Stimulated activated memory B cell treated with anti-CD40 and anti-IgM and Interleukin-4, amounts not matched to agents 10 μg/mL and 1 μg/mL and 100 μg/mL, for 72 hours (primary cell): ENCODE measurements around the gene PIGS.

Source experiments
- ATAC-seq: fragments of 150-1000 bp; cut with Tn5 transposase; 2 replicates; pipeline ENCODE4 v1.10.0; 2021
- H3K27ac Mint-ChIP-seq: one replicate; pipeline ENCODE4 v1.8.0; 2022; ENCODE audit warnings: mild to moderate bottlenecking, mixed read lengths
- H3K27me3 Mint-ChIP-seq: one replicate; pipeline ENCODE4 v1.8.0; 2022; ENCODE audit warnings: mixed read lengths
- H3K36me3 Mint-ChIP-seq: one replicate; pipeline ENCODE4 v1.8.0; 2022; ENCODE audit warnings: mixed read lengths
- H3K4me1 Mint-ChIP-seq: one replicate; pipeline ENCODE4 v1.8.0; 2022; ENCODE audit warnings: mixed read lengths
- H3K4me3 Mint-ChIP-seq: one replicate; pipeline ENCODE4 v1.8.0; 2022; ENCODE audit warnings: mild to moderate bottlenecking, moderate library complexity, mixed read lengths
- H3K9me3 Mint-ChIP-seq: one replicate; pipeline ENCODE4 v1.8.0; 2022; ENCODE audit warnings: mixed read lengths

PIGS gene

DNA sequence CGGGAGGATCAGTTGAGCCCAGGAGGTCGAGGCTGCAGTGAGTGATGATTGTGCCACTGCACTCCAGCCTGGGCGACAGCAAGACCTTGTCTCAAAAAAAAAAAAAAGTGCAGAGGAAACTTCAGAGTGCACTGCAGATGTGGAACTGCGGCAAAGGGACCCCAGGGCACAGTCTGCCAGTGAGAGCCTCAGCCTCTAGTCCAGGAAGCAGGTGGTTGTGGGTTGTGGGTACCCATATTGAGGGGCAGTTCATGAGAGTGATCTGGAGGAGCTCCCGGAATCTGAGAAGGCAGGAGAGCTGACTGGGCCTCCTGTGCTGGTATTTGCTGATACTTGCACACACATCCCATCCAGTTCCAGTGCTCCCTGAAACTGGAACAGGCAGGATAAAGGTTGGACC lies 52.1 kb downstream of the PIGS start:
- Mint-ChIP-seq H3K4me3 (no peak overlapping the region), H3K4me1 (peaks cover 8% of the 10 kb centered on the region), H3K27ac (no peak overlapping the region), H3K9me3 (no peaks in the 10 kb centered on the region), H3K27me3 (no peaks in the 10 kb centered on the region), H3K36me3 (no peaks in the 10 kb centered on the region)
- no peak for ATAC-seq

DNA sequence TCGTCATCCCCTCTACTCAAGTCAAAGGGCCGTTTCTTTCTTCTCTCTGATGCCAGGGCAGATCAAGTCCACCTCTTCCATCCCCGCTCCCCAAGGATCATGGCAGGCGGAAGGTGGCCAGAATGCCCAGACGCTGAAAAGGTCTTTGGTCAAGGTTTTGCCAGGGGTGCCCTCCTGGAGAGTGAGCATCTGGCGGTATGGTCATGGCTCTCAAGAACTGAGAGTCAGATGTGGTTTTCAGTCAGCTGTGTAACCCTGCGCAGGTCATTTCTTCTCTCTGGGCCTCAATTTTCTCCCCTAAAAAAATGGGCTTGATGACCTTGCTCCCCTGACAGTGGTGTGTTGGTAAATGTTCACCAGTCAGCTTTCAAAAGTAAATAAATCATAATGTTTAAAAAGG lies 52.7 kb downstream of the PIGS start:
- no peak for ATAC-seq
- no peak overlapping the region for H3K27ac Mint-ChIP-seq
- no peaks in the 10 kb centered on the region for H3K27me3 Mint-ChIP-seq
- no peaks in the 10 kb centered on the region for H3K9me3 Mint-ChIP-seq
- no peaks in the 10 kb centered on the region for H3K36me3 Mint-ChIP-seq
- H3K4me1 Mint-ChIP-seq = peaks cover 8% of the 10 kb centered on the region
- no peak overlapping the region for H3K4me3 Mint-ChIP-seq

DNA sequence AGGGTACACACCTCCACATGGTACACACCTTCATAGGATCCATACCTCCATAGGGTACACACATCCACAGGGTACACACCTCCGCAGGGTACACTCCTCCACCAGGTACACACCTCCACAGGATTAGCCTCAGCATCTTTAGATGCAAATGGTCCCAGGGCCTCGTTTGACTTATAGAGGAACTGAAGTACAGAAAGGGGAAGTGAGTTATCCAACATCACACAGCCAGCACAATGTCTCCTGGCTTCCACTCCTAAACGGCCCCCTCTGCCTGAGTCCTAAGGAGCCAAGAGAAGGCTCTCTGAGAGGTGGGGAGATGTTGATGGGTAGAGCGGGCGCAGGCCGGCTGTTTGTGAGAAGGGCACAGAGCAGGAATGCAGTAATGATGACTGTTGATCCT lies 53.2 kb downstream of the PIGS start:
- H3K36me3 Mint-ChIP-seq = no peaks in the 10 kb centered on the region
- H3K4me1 Mint-ChIP-seq = peaks cover 8% of the 10 kb centered on the region
- ATAC-seq = peak; percentile 85
- no peaks in the 10 kb centered on the region for H3K9me3 Mint-ChIP-seq
- H3K27ac Mint-ChIP-seq = no peak overlapping the region
- no peak overlapping the region for H3K4me3 Mint-ChIP-seq
- H3K27me3 Mint-ChIP-seq = no peaks in the 10 kb centered on the region

DNA sequence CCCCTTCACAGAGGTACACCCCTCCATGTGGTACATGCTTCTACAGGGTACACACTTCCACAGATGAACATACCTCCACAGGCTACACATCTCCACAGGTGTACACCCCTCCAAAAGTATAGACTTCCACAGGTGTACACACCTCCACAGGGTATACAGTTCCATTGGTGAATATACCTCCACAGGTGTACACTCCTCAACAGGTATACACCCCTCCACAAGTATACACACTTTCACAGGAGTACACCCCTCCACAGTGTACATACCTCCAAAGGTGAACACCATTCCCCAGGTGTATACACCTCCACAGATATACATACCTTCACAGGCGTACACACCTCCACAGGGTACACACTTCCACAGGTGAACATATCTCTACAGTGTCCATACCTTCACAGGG lies 55.8 kb downstream of the PIGS start:
- H3K4me1 Mint-ChIP-seq = peaks cover 8% of the 10 kb centered on the region
- no peaks in the 10 kb centered on the region for H3K9me3 Mint-ChIP-seq

DNA sequence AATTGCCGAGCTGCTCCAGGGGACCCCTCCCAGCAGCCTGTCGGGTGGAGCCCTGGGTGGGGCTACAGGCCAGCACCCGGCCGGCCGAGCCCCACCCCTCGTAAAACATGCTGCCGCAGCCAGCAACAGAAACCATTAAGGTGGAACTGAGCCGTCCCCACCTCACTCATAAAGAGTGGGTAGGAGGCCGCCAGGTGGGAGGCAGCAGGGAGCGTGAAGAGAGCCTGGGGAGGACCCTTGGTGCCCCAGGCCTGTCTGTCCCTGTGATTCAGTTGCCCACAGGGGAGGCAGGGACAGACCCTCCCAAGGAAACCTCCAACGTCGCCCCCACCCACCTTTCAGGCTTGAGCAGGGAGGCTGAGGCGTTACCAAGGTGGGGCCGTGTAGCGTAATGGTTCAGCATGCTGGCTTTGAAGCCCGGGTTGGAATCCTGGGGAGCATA lies 56.7 kb downstream of the PIGS start:
- ATAC-seq = no peak
- Mint-ChIP-seq H3K36me3 (no peaks in the 10 kb centered on the region), H3K27ac (no peak overlapping the region), H3K4me1 (peaks cover 8% of the 10 kb centered on the region), H3K9me3 (no peaks in the 10 kb centered on the region), H3K27me3 (peaks cover 13% of the 10 kb centered on the region), H3K4me3 (no peak overlapping the region)

More for the DNA sequence above, 55.8 kb downstream of the PIGS start:
- Mint-ChIP-seq H3K36me3 (no peaks in the 10 kb centered on the region), H3K4me3 (no peak overlapping the region), H3K27me3 (peaks cover 4% of the 10 kb centered on the region), H3K27ac (no peak overlapping the region)
- no peak for ATAC-seq

DNA sequence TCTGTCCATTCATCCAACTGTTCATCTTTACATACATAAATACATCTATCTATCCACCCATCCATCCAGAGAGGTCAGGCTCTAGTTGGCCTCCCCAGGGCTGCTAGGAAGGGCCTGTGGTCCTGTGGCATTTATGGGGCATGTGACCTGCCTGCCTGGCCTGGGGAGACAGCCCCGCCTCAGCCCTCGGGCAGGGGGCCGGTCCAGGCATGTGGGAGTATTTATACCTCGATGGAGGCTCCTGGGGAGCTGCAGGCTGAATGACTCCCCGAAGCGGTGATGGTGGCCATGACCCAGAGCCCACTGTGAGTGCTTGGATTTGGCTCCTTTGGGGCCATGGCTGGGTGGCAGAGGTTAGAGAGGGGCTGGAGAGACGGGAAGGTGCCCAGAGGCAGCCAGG lies 57.8 kb downstream of the PIGS start:
- no peak for ATAC-seq

DNA sequence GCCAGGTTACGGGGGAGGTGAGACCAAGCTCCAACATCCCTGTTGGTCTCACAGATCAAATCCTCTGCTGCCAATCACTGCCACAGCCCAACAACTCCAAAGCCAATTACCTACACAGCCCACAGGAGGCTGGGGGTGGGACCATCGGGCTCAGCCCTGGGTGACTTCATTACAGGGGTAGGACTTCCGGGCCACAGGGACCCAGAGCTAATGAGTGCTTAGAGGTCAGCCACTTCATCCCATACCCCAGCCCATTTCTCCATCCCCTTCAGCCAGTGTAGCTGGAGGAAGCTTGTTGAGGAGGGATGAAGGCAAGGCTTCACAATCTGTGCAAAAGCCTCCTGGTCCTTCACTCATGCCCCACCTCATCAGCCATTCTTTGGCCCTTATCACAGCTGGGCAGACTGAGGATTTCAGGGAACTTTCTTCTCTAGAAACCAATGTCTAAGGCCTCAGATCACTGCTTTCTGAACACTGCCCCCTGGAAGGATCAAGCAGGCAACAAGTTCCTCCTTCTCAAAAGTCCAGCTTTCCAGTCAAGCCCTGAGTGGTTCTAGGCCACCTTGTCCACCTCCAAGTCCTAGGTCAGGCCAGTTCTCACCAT lies 59.4 kb downstream of the PIGS start:
- H3K36me3 Mint-ChIP-seq = no peaks in the 10 kb centered on the region
- no peaks in the 10 kb centered on the region for H3K4me1 Mint-ChIP-seq
- H3K27me3 Mint-ChIP-seq = peaks cover 31% of the 10 kb centered on the region
- ATAC-seq = no peak
- no peaks in the 10 kb centered on the region for H3K9me3 Mint-ChIP-seq
- no peak overlapping the region for H3K4me3 Mint-ChIP-seq
- H3K27ac Mint-ChIP-seq = no peak overlapping the region

More for the DNA sequence above, 57.8 kb downstream of the PIGS start:
- no peak overlapping the region for H3K27ac Mint-ChIP-seq
- no peaks in the 10 kb centered on the region for H3K9me3 Mint-ChIP-seq
- H3K27me3 Mint-ChIP-seq = peaks cover 24% of the 10 kb centered on the region
- no peaks in the 10 kb centered on the region for H3K36me3 Mint-ChIP-seq
- H3K4me1 Mint-ChIP-seq = peaks cover 7% of the 10 kb centered on the region
- no peak overlapping the region for H3K4me3 Mint-ChIP-seq

DNA sequence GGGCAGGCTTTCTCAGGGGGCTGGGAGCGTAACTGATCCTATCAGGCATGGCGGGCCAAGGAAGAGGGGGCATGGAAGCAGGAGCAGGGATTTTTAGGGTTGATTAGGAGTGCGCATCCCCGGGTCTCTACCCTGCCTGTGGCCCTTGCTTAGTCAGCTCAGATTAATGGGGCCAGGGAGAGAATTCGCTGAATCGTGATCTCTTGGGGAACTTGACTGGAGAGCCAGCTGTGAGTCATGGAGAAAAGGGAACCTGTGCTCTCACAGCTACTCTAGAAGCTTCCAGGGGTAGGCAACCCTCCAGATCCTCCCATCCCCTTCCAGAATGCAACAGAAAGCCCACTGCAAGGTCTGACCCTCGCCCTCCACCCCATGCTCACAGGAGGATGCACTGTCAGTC lies 61.5 kb downstream of the PIGS start:
- no peak overlapping the region for H3K27ac Mint-ChIP-seq
- no peaks in the 10 kb centered on the region for H3K9me3 Mint-ChIP-seq
- H3K27me3 Mint-ChIP-seq = peaks cover 50% of the 10 kb centered on the region
- H3K4me1 Mint-ChIP-seq = no peaks in the 10 kb centered on the region
- no peak overlapping the region for H3K4me3 Mint-ChIP-seq
- no peaks in the 10 kb centered on the region for H3K36me3 Mint-ChIP-seq
- no peak for ATAC-seq

DNA sequence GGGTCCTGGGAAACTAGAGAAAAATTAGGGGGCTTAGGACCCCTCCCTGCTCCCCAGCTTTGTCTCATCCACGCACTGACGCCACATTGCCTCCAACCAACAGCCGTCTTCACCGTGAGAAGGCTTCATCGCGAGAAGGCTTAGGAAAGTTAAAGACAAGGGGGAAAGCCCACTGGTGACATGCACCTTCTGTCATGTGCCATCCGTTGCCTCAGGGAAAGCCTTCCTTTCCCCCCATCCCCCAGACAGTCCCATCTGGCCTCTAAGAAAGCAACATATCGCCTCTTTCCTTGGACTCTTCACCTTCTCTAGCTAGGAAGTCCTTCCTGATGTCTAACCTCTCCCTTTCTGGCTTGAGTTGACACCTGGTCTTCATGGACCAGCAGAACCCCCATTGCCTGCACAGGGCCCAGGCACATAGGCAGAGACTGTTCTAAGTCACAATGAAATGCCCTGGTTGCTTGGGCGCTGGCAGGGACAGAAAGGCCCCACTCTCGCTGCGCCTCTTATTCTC lies 63.1 kb downstream of the PIGS start:
- Mint-ChIP-seq H3K9me3 (no peaks in the 10 kb centered on the region), H3K27ac (no peak overlapping the region), H3K36me3 (no peaks in the 10 kb centered on the region), H3K4me1 (no peaks in the 10 kb centered on the region), H3K4me3 (no peak overlapping the region), H3K27me3 (peaks cover 50% of the 10 kb centered on the region)
- ATAC-seq = no peak

DNA sequence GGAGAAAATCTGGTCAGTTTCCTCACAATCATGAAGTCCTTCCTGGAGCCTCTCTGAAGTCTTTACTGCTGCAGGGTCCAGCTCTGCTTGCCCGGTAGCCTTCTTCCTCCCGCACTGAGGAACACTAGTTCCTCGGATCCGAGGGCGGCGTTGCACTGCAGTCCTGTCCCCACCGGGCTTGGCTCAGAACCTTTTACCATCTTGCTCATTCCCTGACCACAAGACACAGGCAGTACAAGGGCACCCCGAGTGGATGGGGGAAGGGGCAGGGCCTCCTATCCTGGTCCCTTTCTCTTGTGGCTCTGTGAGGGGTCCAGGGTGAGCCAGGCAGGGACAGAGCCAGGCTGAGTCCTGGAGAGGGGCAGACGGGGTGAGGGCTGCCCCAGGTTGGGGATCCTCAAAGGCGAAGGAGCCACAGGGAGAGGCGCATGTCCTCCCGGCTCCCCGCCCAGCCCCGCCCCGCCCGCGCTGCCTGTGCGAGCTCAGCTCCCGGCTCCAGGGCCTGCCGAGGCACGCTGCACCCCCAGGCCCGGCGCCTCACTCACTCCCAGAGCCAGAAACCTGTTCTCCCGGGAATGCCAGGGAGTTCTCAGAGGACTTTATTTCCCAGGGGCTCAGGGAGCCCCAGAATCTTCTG lies 63.6 kb downstream of the PIGS start:
- Mint-ChIP-seq H3K4me1 (no peaks in the 10 kb centered on the region), H3K27ac (no peak overlapping the region), H3K4me3 (no peak overlapping the region), H3K27me3 (peaks cover 50% of the 10 kb centered on the region), H3K9me3 (no peaks in the 10 kb centered on the region), H3K36me3 (no peaks in the 10 kb centered on the region)
- ATAC-seq = no peak

DNA sequence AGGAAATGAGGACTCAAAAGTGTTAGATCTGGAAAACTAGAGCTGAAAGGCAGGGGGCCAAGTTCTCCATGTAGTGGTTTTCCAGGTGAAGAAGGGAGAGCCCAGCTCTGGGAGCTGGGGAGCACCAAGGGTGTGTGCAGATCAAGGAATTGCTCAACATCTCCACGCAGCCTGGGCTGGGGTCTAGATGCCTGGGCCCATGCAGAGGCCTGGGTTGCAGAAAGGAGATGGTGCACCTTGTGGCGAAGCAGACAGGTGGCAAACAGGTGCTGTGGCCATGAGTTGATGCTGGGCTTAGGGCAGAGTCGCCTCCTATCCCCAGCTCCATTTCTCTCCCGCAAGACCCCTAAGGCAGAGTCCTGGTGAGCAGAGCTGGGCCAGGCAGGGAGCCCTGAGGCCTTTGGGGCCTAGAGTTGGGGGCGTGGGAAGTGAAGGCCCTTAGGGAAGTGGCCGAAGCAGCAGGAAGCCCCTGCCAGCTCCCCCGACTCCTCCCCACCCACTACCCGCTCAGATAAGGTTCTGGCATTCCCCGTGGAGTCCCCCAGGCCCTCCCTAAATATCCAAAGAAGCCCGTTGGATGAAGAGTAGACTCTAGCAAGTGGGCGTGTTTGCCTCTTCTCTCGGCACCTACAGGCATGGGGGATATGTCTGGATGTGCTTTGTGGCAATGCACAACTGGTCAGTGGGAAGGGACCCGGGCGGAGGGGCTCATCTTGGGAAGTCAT lies 64.4 kb downstream of the PIGS start:
- Mint-ChIP-seq H3K4me1 (no peaks in the 10 kb centered on the region), H3K4me3 (no peak overlapping the region), H3K27me3 (peaks cover 50% of the 10 kb centered on the region), H3K9me3 (no peaks in the 10 kb centered on the region), H3K27ac (no peak overlapping the region), H3K36me3 (no peaks in the 10 kb centered on the region)
- ATAC-seq = no peak

DNA sequence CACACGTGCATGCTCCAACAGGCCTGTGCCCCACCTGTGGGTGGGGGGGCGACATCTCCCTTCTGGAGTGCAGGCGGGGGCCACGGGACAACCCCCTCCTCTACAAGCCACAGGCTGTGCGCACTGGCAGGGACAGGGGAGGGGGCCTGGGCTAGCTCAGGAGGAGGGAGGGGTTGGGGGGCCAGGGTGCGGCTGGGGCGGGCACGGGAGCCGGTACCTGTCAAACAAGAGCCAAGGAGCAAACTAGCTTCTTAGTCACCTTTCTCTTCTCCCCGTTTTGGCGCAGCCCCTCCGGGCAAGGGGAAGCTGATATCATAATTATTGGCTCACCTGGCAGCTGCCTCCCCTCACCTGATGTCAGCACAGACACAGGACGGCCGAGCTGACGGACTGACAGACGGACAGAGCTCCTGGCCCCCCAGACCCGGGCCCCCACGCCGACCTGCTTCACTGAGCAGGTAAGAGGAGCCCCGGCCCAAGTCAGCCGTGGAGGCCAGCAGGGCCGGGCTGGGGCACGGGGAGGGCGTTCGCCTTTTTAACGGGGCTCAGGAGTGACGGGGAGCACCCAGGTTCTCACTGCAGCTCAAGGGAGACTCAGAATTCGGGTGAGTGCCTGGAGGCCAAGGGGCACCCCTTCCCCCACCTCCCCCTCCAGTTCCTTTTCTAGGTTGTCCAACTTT lies 65.2 kb downstream of the PIGS start, which contains the start of gene FOXN1:
FOXN1 (plus strand) TSS at position 363 of the 680 bp plus-strand sequence. CDS start 17,622 bp downstream, outside the sequence.
- ATAC-seq = no peak
- Mint-ChIP-seq H3K27ac (no peak within 1 kb of the TSS), H3K4me1 (peaks cover 8% of the 10 kb centered on the region), H3K36me3 (no peaks in the 10 kb centered on the region), H3K4me3 (no peak within 1 kb of the TSS), H3K9me3 (no peaks in the 10 kb centered on the region), H3K27me3 (peaks cover 50% of the 10 kb centered on the region)

DNA sequence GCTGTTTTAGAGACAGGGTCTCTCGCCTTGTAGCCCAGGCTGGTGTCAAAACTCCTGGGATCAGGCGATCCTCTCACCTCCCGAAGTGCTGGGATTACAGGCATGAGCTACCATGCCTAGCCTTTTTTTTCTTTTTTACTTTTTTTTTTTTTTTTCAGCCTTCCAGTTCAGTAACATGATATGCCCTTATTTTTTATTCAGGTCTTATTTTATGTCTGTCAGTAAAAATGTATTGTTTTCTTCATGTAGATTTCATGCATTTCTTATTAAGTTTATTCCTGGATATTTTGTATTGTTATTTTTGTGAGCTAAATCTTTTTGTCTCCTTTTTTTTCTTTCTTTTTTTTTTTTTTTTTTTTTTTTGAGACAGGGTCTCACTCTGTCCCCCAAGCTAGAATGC lies 67.9 kb downstream of the PIGS start:
- no peak overlapping the region for H3K27ac Mint-ChIP-seq
- peaks cover 25% of the 10 kb centered on the region for H3K27me3 Mint-ChIP-seq
- no peaks in the 10 kb centered on the region for H3K9me3 Mint-ChIP-seq
- H3K4me3 Mint-ChIP-seq = no peak overlapping the region
- ATAC-seq = no peak
- H3K36me3 Mint-ChIP-seq = no peaks in the 10 kb centered on the region
- peaks cover 21% of the 10 kb centered on the region for H3K4me1 Mint-ChIP-seq
